B cell (primary cell): ENCODE results near the gene ANKRD30A. TPM values are rescaled to one million over a fixed set of nuclear protein-coding genes. Genes with fewer than 3 reads are reported as not detected.

Source experiments
- ATAC-seq: fragments of 200-7000 bp; cut with Tn5 transposase; one replicate; pipeline ENCODE4 v1.10.0; 2021; ENCODE audit warnings: low read depth, mild to moderate bottlenecking, moderate number of reproducible peaks, moderate library complexity
- CTCF ChIA-PET: fragments of 350-600 bp; sonication (Branson Sonifier 250); formaldehyde crosslinking; loops from one replicate; lab custom pipeline; 2021; ENCODE audit warnings: antibody characterized with exemption, inconsistent platforms; lab: Charles Lee
- POLR2A ChIA-PET: fragments of 350-600 bp; sonication (Branson Sonifier 250); formaldehyde crosslinking; loops from one replicate; lab custom pipeline; 2021; ENCODE audit warnings: antibody characterized with exemption; lab: Charles Lee
- DNase-seq: peaks from one replicate; pipeline ENCODE4 v3.0.0; 2013
- H2AFZ ChIP-seq: 2 replicates; pipeline ENCODE4 v1.6.1; 2012; ENCODE audit warnings: mild to moderate bottlenecking, low read depth, low read length; ENCODE audit not compliant: insufficient read depth, poor library complexity, severe bottlenecking
- H3K27ac ChIP-seq, 2 donors: 1 replicate in 1 of 2; 2 replicates in 1 of 2; pipeline ENCODE4 v1.5.1; 2012 to 2013; ENCODE audit warnings: low read length in 2 of 2, mild to moderate bottlenecking in 2 of 2, moderate library complexity in 1 of 2
- H3K27me3 ChIP-seq, 4 experiments: fragments of 200-600 bp in 1 of 4; sonication (generic) in 1 of 4; replicated peaks in 1 of 4; 1 replicate in 2 of 4; 2 replicates in 2 of 4; pipeline versions ENCODE4 v1.6.1 to v1.7.0; 2013 to 2016; ENCODE audit warnings: low read length in 3 of 4, mild to moderate bottlenecking in 2 of 4, mixed read lengths in 1 of 4, moderate library complexity in 1 of 4; ENCODE audit not compliant: insufficient read depth in 4 of 4, control insufficient read depth in 3 of 4; ENCODE audit errors: control extremely low read depth in 1 of 4
- H3K36me3 ChIP-seq, 2 experiments: replicated peaks in 1 of 2; 1 replicate in 1 of 2; 2 replicates in 1 of 2; pipeline versions ENCODE4 v1.6.1 to v1.7.1; 2013; ENCODE audit warnings: low read length in 1 of 2; ENCODE audit not compliant: insufficient read depth in 2 of 2, control insufficient read depth in 1 of 2; ENCODE audit errors: control extremely low read depth in 1 of 2, extremely low read depth in 1 of 2
- H3K4me1 ChIP-seq, 2 donors: fragments of 200-600 bp in 1 of 2; sonication (generic) in 1 of 2; 1 replicate in 1 of 2; 2 replicates in 1 of 2; pipeline versions ENCODE4 v1.5.1 to v1.6.1; 2013 to 2017; ENCODE audit warnings: low read length in 2 of 2; ENCODE audit not compliant: control insufficient read depth in 2 of 2, insufficient read depth in 2 of 2
- H3K4me2 ChIP-seq: replicated peaks from 2 replicates; pipeline ENCODE3; 2012; ENCODE audit warnings: mild to moderate bottlenecking, low read depth, low read length; ENCODE audit not compliant: poor library complexity, severe bottlenecking
- H3K4me3 ChIP-seq, 5 experiments: fragments of 200-600 bp in 1 of 5; sonication (generic) in 1 of 5; 1 replicate in 3 of 5; 2 replicates in 2 of 5; pipeline versions ENCODE4 v1.5.1 to v1.7.0; 2011 to 2016; ENCODE audit warnings: low read length in 4 of 5, mild to moderate bottlenecking in 4 of 5, low read depth in 2 of 5, control low read depth in 1 of 5, moderate library complexity in 1 of 5; ENCODE audit not compliant: insufficient read depth in 1 of 5; ENCODE audit errors: control extremely low read depth in 1 of 5, extremely low read depth in 1 of 5
- H3K79me2 ChIP-seq: fragments of 200-600 bp; sonication (generic); one replicate; pipeline ENCODE4 v1.6.0; 2016; ENCODE audit warnings: low read length; ENCODE audit not compliant: control insufficient read depth, insufficient read depth
- H3K9ac ChIP-seq: fragments of 200-600 bp; sonication (generic); 2 replicates; pipeline ENCODE4 v1.6.1; 2017; ENCODE audit warnings: mild to moderate bottlenecking, low read length, moderate library complexity
- H3K9me3 ChIP-seq, 3 donors: one replicate each; pipeline versions ENCODE4 v1.6.1 to v1.7.1; 2013; ENCODE audit warnings: low read length in 2 of 3; ENCODE audit not compliant: control insufficient read depth in 2 of 3, insufficient read depth in 1 of 3; ENCODE audit errors: control extremely low read depth in 1 of 3
- H4K20me1 ChIP-seq: 2 replicates; pipeline ENCODE4 v1.6.0; 2012; ENCODE audit warnings: mild to moderate bottlenecking, low read length; ENCODE audit not compliant: insufficient read depth, control insufficient read depth, poor library complexity, severe bottlenecking
- H3K27ac Mint-ChIP-seq: one replicate; pipeline ENCODE4 v1.8.0; 2021; ENCODE audit warnings: mixed read lengths
- H3K27me3 Mint-ChIP-seq: one replicate; pipeline ENCODE4 v1.8.0; 2021; ENCODE audit warnings: mixed read lengths
- H3K4me1 Mint-ChIP-seq: one replicate; pipeline ENCODE4 v1.8.0; 2021; ENCODE audit warnings: mixed read lengths
- H3K4me3 Mint-ChIP-seq: one replicate; pipeline ENCODE4 v1.8.0; 2021; ENCODE audit warnings: mixed read lengths
- H3K9me3 Mint-ChIP-seq: one replicate; pipeline ENCODE4 v1.8.0; 2022; ENCODE audit warnings: mixed read lengths; ENCODE audit not compliant: insufficient read depth
- CTCF ChIP-seq: fragments of 200-600 bp; IDR thresholded peaks from one replicate; pipeline ENCODE4 v1.8.0; 2022; ENCODE audit warnings: antibody characterized with exemption, mild to moderate bottlenecking
- EZH2 ChIP-seq: IDR thresholded peaks from 2 replicates; pipeline ENCODE4 v1.6.1; 2012; ENCODE audit warnings: borderline replicate concordance, low read depth, mild to moderate bottlenecking, moderate library complexity, low read length; ENCODE audit not compliant: insufficient read depth, poor library complexity, severe bottlenecking
- WGBS: methylation state at CpG from one replicate; pipeline ENCODE4 v1.1.5; 2013; ENCODE audit warnings: missing lambda C conversion rate; ENCODE audit not compliant: insufficient coverage; 5-methylcytosine and 5-hydroxymethylcytosine counted together
- intact Hi-C: fragments of 100-400 bp; cut with micrococcal nuclease; formaldehyde crosslinking; loops from one replicate; pipeline ENCODE4 v1.10.0; 2022
- polyA plus RNA-seq: library from polyadenylated mRNA; depleted of rRNA; stranded (reverse); fragments of >200 nt; gene quantifications from 2 replicates; pipeline ENCODE4 v1.2.3, GENCODE V29; 2012
- total RNA-seq, 2 donors: library from RNA; stranded (reverse); fragments of 120-200 nt in 1 of 2; gene quantifications; 1 replicate in 1 of 2; 2 replicates in 1 of 2; pipeline versions ENCODE4 v1.2.3 to v1.2.4, GENCODE V29; 2013 to 2022

Gene ANKRD30A
- total and polyA plus RNA-seq, 2 donors (not counting 1 experiment from before 2014, with no cell fraction given): not detected

DNA sequence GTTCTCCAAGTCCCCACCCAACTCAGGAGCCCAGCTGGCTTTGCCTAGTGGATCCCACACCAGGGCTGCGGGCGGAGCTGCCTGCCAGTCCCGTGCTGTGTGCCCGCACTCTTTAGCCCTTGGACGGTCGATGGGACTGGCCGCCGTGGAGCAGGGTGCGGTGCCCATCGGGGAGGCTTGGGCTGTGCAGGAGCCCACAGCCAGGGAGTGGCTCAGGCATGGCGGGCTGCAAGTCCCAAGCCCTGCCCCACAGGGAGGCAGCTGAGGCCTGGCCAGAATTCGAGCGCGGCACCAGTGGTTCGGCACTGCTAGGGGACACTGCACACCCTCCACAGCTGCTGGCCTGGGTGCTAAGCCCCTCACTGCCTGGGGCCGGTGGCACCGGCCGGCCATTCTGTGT, 159.7 kb downstream of the ANKRD30A start:
- POLR2A ChIA-PET: no interaction called here
- H3K4me3 Mint-ChIP-seq: no peak overlapping the region
- no peaks in the 10 kb centered on the region for H3K4me1 Mint-ChIP-seq
- H3K27me3 ChIP-seq: no peaks in the 10 kb centered on the region
- no peak overlapping the region for H3K27ac ChIP-seq
- H3K9me3 ChIP-seq: peaks cover 0 to 24% (median 0%) of the 10 kb centered on the region in 3 donors
- H4K20me1 ChIP-seq: no peaks in the 10 kb centered on the region
- CTCF ChIA-PET: no interaction called here
- intact Hi-C loops: no loop called here
- H3K79me2 ChIP-seq: no peaks in the 10 kb centered on the region
- TF ChIP-seq CTCF (no peak), EZH2 (no peak)
- H3K27ac Mint-ChIP-seq: no peak overlapping the region
- DNase-seq (no peak), ATAC-seq (no peak)
- no peak overlapping the region for H2AFZ ChIP-seq
- WGBS: 95% methylated on average over 18 of the region's 18 CpGs
- H3K4me1 ChIP-seq: no peaks in the 10 kb centered on the region
- no peaks in the 10 kb centered on the region for H3K36me3 ChIP-seq
- no peak overlapping the region for H3K4me2 ChIP-seq
- no peak overlapping the region for H3K9ac ChIP-seq
- H3K9me3 Mint-ChIP-seq: peaks cover 8% of the 10 kb centered on the region
- H3K27me3 Mint-ChIP-seq: no peaks in the 10 kb centered on the region
- no peak overlapping the region for H3K4me3 ChIP-seq

GRCh38 chr10:37289833-37290464, 164.6 kb downstream of the ANKRD30A start:
- no peaks in the 10 kb centered on the region for H4K20me1 ChIP-seq
- H3K27ac ChIP-seq: no peak overlapping the region
- H3K4me3 ChIP-seq: no peak overlapping the region
- H3K4me1 ChIP-seq: no peaks in the 10 kb centered on the region
- DNase-seq (no peak), ATAC-seq (no peak)
- no peaks in the 10 kb centered on the region for H3K27me3 Mint-ChIP-seq
- intact Hi-C loops: no loop called here
- H3K36me3 ChIP-seq: no peaks in the 10 kb centered on the region
- no peak overlapping the region for H2AFZ ChIP-seq
- H3K9me3 Mint-ChIP-seq: peaks cover 8% of the 10 kb centered on the region
- peaks cover 0 to 12% (median 1%) of the 10 kb centered on the region in 3 donors for H3K9me3 ChIP-seq
- H3K27me3 ChIP-seq: no peaks in the 10 kb centered on the region
- H3K79me2 ChIP-seq: no peaks in the 10 kb centered on the region
- ChIA-PET POLR2A (no interaction called here), CTCF (no interaction called here)
- H3K4me1 Mint-ChIP-seq: no peaks in the 10 kb centered on the region
- no peak overlapping the region for H3K9ac ChIP-seq
- no peak overlapping the region for H3K27ac Mint-ChIP-seq
- H3K4me2 ChIP-seq: no peak overlapping the region
- no peak for TF ChIP-seq EZH2
- TF ChIP-seq CTCF: no peak
- H3K4me3 Mint-ChIP-seq: no peak overlapping the region
- 93% methylated on average over 4 of the region's 4 CpGs for WGBS
